WTC11 (cell line): Measurements from ENCODE around the gene ANKRD66. TPM values are rescaled to one million over a fixed set of nuclear protein-coding genes. Genes with fewer than 3 reads are reported as not detected.

ENCODE experiments used
- ATAC-seq: fragments of 200-7000 bp; cut with Tn5 transposase; 2 replicates; pipeline ENCODE4 v1.10.0; 2021; ENCODE audit warnings: mild to moderate bottlenecking, moderate library complexity
- CTCF ChIA-PET: fragments of 300-600 bp; sonication (Branson Sonifier 250); formaldehyde crosslinking; loops from one replicate; lab custom pipeline; 2021; ENCODE audit warnings: antibody characterized with exemption; lab: Charles Lee
- POLR2A ChIA-PET: fragments of 350-600 bp; sonication (Branson Sonifier 250); formaldehyde crosslinking; loops from one replicate; lab custom pipeline; 2021; ENCODE audit warnings: antibody characterized with exemption; lab: Charles Lee
- DNase-seq: peaks from one replicate; pipeline ENCODE4 v3.0.0; 2021; ENCODE audit warnings: low spot score
- H3K27ac Mint-ChIP-seq: 2 replicates; pipeline ENCODE4 v1.8.0; 2021; ENCODE audit warnings: mixed read lengths
- H3K27me3 Mint-ChIP-seq: 2 replicates; pipeline ENCODE4 v1.8.0; 2021; ENCODE audit warnings: low read depth, mild to moderate bottlenecking, moderate library complexity, mixed read lengths
- H3K36me3 Mint-ChIP-seq: 2 replicates; pipeline ENCODE4 v1.8.0; 2021; ENCODE audit warnings: mixed read lengths
- H3K4me1 Mint-ChIP-seq: 2 replicates; pipeline ENCODE4 v1.8.0; 2022; ENCODE audit warnings: mixed read lengths
- H3K4me3 Mint-ChIP-seq: 2 replicates; pipeline ENCODE4 v1.8.0; 2021; ENCODE audit warnings: mild to moderate bottlenecking, moderate library complexity, mixed read lengths
- H3K9me3 Mint-ChIP-seq: 2 replicates; pipeline ENCODE4 v1.8.0; 2021; ENCODE audit warnings: mixed read lengths
- CDX4 ChIP-seq: fragments of 250-450 bp; sonication (Bioruptor Pico); IDR thresholded peaks from 2 replicates; pipeline ENCODE4 v1.9.0; 2021; ENCODE audit warnings: moderate library complexity, mild to moderate bottlenecking, inconsistent platforms, borderline replicate concordance
- E2F5 ChIP-seq: sonication (generic); formaldehyde crosslinking; IDR thresholded peaks from 2 replicates; pipeline ENCODE4 v1.8.1; 2022; ENCODE audit warnings: mild to moderate bottlenecking, moderate library complexity, missing genetic modification reagents
- ERG ChIP-seq: fragments of 250-450 bp; sonication (Bioruptor Pico); IDR thresholded peaks from 2 replicates; pipeline ENCODE4 v1.8.0; 2021; ENCODE audit warnings: mild to moderate bottlenecking
- NFATC4 ChIP-seq: fragments of 250-450 bp; sonication (Bioruptor Pico); IDR thresholded peaks from 2 replicates; pipeline ENCODE4 v1.9.0; 2021; ENCODE audit warnings: mild to moderate bottlenecking
- OVOL2 ChIP-seq: fragments of 250-450 bp; sonication (Bioruptor Pico); IDR thresholded peaks from 2 replicates; pipeline ENCODE4 v1.9.0; 2021; ENCODE audit warnings: mild to moderate bottlenecking, borderline replicate concordance
- RELA ChIP-seq: sonication (generic); formaldehyde crosslinking; IDR thresholded peaks from 2 replicates; pipeline ENCODE4 v1.8.1; 2022; ENCODE audit warnings: missing genetic modification reagents, mild to moderate bottlenecking, borderline replicate concordance
- SMAD4 ChIP-seq: sonication (generic); formaldehyde crosslinking; IDR thresholded peaks from 2 replicates; pipeline ENCODE4 v1.8.0; 2022; ENCODE audit warnings: mild to moderate bottlenecking, missing genetic modification reagents
- ZNF423 ChIP-seq: fragments of 250-450 bp; sonication (Bioruptor Pico); IDR thresholded peaks from 2 replicates; pipeline ENCODE4 v2.1.2; 2022; ENCODE audit warnings: mild to moderate bottlenecking, moderate library complexity
- total RNA-seq: library from RNA; stranded (reverse); gene quantifications from 3 replicates; pipeline ENCODE4 v1.2.3, GENCODE V29; 2021
- TF ChIP-seq, protein P1 (sequence below): sonication (generic); formaldehyde crosslinking; IDR thresholded peaks from 2 replicates; pipeline ENCODE4 v1.8.1; 2023; ENCODE audit warnings: mild to moderate bottlenecking, missing genetic modification reagents, moderate library complexity
- TF ChIP-seq, protein P2 (sequence below): sonication (generic); formaldehyde crosslinking; IDR thresholded peaks from 2 replicates; pipeline ENCODE4 v1.8.1; 2023; ENCODE audit warnings: mild to moderate bottlenecking, missing genetic modification reagents, borderline replicate concordance
- TF ChIP-seq, protein P3 (sequence below): sonication (generic); formaldehyde crosslinking; conservative IDR thresholded peaks from 2 replicates; pipeline ENCODE4 v1.8.1; 2022; ENCODE audit warnings: mild to moderate bottlenecking, missing genetic modification reagents
- TF ChIP-seq, protein P4 (sequence below): sonication (generic); formaldehyde crosslinking; IDR thresholded peaks from 2 replicates; pipeline ENCODE4 v1.8.0; 2022; ENCODE audit warnings: mild to moderate bottlenecking, missing genetic modification reagents
- TF ChIP-seq, protein P5 (sequence below): sonication (generic); formaldehyde crosslinking; IDR thresholded peaks from 2 replicates; pipeline ENCODE4 v1.8.0; 2022; ENCODE audit warnings: mild to moderate bottlenecking, missing genetic modification reagents

The ANKRD66 gene
- total RNA-seq, 1 experiment from 2014 or later, result not detected

GRCh38 chr6:46736906-46737305 is 9.8 kb upstream of the ANKRD66 start:
- Mint-ChIP-seq H3K9me3 (no peaks in the 10 kb centered on the region; the same call in 1 of the 2 replicates), H3K36me3 (no peaks in the 10 kb centered on the region), H3K27ac (no peak overlapping the region), H3K4me3 (no peak overlapping the region), H3K27me3 (peaks cover 42% of the 10 kb centered on the region), H3K4me1 (peaks cover 39% of the 10 kb centered on the region)
- no peak for DNase-seq
- CTCF ChIA-PET, result no interaction called here
- TF ChIP-seq ERG (CRISPR knock-in tag) (no peak), OVOL2 (CRISPR knock-in tag) (no peak), NFATC4 (CRISPR knock-in tag) (no peak), RELA (CRISPR knock-in tag) (no peak), E2F5 (no peak), ZNF423 (CRISPR knock-in tag) (no peak), CDX4 (no peak)
- TF ChIP-seq, protein P1, sequence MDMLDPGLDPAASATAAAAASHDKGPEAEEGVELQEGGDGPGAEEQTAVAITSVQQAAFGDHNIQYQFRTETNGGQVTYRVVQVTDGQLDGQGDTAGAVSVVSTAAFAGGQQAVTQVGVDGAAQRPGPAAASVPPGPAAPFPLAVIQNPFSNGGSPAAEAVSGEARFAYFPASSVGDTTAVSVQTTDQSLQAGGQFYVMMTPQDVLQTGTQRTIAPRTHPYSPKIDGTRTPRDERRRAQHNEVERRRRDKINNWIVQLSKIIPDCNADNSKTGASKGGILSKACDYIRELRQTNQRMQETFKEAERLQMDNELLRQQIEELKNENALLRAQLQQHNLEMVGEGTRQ, result no peak
- TF ChIP-seq, protein P2, sequence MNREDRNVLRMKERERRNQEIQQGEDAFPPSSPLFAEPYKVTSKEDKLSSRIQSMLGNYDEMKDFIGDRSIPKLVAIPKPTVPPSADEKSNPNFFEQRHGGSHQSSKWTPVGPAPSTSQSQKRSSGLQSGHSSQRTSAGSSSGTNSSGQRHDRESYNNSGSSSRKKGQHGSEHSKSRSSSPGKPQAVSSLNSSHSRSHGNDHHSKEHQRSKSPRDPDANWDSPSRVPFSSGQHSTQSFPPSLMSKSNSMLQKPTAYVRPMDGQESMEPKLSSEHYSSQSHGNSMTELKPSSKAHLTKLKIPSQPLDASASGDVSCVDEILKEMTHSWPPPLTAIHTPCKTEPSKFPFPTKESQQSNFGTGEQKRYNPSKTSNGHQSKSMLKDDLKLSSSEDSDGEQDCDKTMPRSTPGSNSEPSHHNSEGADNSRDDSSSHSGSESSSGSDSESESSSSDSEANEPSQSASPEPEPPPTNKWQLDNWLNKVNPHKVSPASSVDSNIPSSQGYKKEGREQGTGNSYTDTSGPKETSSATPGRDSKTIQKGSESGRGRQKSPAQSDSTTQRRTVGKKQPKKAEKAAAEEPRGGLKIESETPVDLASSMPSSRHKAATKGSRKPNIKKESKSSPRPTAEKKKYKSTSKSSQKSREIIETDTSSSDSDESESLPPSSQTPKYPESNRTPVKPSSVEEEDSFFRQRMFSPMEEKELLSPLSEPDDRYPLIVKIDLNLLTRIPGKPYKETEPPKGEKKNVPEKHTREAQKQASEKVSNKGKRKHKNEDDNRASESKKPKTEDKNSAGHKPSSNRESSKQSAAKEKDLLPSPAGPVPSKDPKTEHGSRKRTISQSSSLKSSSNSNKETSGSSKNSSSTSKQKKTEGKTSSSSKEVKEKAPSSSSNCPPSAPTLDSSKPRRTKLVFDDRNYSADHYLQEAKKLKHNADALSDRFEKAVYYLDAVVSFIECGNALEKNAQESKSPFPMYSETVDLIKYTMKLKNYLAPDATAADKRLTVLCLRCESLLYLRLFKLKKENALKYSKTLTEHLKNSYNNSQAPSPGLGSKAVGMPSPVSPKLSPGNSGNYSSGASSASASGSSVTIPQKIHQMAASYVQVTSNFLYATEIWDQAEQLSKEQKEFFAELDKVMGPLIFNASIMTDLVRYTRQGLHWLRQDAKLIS (CRISPR knock-in tag), result no peak
- TF ChIP-seq, protein P3, sequence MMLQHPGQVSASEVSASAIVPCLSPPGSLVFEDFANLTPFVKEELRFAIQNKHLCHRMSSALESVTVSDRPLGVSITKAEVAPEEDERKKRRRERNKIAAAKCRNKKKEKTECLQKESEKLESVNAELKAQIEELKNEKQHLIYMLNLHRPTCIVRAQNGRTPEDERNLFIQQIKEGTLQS, result no peak
- TF ChIP-seq, protein P4, sequence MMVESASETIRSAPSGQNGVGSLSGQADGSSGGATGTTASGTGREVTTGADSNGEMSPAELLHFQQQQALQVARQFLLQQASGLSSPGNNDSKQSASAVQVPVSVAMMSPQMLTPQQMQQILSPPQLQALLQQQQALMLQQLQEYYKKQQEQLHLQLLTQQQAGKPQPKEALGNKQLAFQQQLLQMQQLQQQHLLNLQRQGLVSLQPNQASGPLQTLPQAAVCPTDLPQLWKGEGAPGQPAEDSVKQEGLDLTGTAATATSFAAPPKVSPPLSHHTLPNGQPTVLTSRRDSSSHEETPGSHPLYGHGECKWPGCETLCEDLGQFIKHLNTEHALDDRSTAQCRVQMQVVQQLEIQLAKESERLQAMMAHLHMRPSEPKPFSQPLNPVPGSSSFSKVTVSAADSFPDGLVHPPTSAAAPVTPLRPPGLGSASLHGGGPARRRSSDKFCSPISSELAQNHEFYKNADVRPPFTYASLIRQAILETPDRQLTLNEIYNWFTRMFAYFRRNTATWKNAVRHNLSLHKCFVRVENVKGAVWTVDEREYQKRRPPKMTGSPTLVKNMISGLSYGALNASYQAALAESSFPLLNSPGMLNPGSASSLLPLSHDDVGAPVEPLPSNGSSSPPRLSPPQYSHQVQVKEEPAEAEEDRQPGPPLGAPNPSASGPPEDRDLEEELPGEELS (CRISPR knock-in tag), result no peak
- TF ChIP-seq, protein P5, sequence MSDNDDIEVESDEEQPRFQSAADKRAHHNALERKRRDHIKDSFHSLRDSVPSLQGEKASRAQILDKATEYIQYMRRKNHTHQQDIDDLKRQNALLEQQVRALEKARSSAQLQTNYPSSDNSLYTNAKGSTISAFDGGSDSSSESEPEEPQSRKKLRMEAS (CRISPR knock-in tag), result no peak
- POLR2A ChIA-PET, result no interaction called here
- no peak for ATAC-seq

DNA sequence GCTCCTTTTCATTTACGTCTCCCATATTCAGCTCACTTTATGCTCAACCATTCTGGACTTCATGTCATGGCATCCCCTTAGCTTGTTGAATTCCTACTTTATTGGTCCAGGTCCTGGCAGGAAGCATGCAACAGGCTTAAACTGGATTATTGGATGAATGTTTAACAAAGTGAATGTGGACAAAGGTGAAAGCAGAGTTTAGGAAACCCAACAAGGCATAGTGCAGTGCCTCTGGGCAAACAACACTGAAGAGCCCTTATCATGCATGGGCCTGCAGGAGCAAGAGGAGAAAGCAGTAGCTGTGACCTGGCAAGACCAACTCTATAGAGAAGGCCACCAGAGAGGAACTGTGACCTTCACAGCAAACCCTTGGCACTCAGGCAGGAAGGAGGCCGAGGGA is 5.3 kb upstream of the ANKRD66 start:
- DNase-seq (no peak), ATAC-seq (no peak)
- H3K27me3 Mint-ChIP-seq, result peaks cover 12% of the 10 kb centered on the region
- H3K4me3 Mint-ChIP-seq, result no peak overlapping the region
- CTCF ChIA-PET, result no interaction called here
- no peak overlapping the region for H3K27ac Mint-ChIP-seq
- POLR2A ChIA-PET, result no interaction called here
- H3K4me1 Mint-ChIP-seq, result peaks cover 22% of the 10 kb centered on the region
- H3K36me3 Mint-ChIP-seq, result no peaks in the 10 kb centered on the region
- no peak for TF ChIP-seq ZNF423 (CRISPR knock-in tag)
- no peak for TF ChIP-seq SMAD4 (CRISPR knock-in tag)
- TF ChIP-seq, all 79 proteins: peak for 0
- peaks cover 9% of the 10 kb centered on the region for H3K9me3 Mint-ChIP-seq
